ENCODE measurements around the gene FAM219B.

- no peak for TF ChIP-seq EP300 (IDR thresholded peaks at IDR 0.05)
- TF ChIP-seq POLR2AphosphoS5 (IDR thresholded peaks at IDR 0.05) = no peak
- no peak for TF ChIP-seq POLR2A (IDR thresholded peaks at IDR 0.05)
- no peak for TF ChIP-seq CTCF (IDR thresholded peaks at IDR 0.05)
These were observed 43.2 kb downstream of the FAM219B start for GRCh38 chr15:74863239-74864056.
